Astrocyte (in vitro differentiated cells and primary cell): Measurements from ENCODE around the gene SOX9. TPM values are rescaled to one million over a fixed set of nuclear protein-coding genes. Genes with fewer than 3 reads are reported as not detected.

Source experiments
- DNase-seq: peaks from one replicate; pipeline ENCODE4 v3.0.0-alpha.2; 2010; ENCODE audit warnings: low read depth
- FAIRE-seq: peaks from 2 replicates; lab custom pipeline; 2011; peaks lifted over from hg19 to GRCh38; lab: Jason Lieb, UNC
- H2AFZ ChIP-seq: 2 replicates; pipeline ENCODE4 v1.6.0; 2012; ENCODE audit warnings: low read depth, low read length, inconsistent platforms
- H3K27ac ChIP-seq: 2 replicates; pipeline ENCODE4 v1.5.1; 2011; ENCODE audit warnings: low read depth, low read length, inconsistent platforms
- H3K27me3 ChIP-seq: 2 replicates; pipeline ENCODE4 v1.6.0; 2011; ENCODE audit warnings: low read length, inconsistent platforms; ENCODE audit not compliant: insufficient read depth
- H3K36me3 ChIP-seq: 2 replicates; pipeline ENCODE4 v1.5.1; 2011; ENCODE audit warnings: low read length, inconsistent platforms; ENCODE audit not compliant: insufficient read depth
- H3K4me1 ChIP-seq: 2 replicates; pipeline ENCODE4 v1.5.1; 2011; ENCODE audit warnings: low read length, inconsistent platforms; ENCODE audit not compliant: insufficient read depth
- H3K4me2 ChIP-seq: 2 replicates; pipeline ENCODE4 v1.6.0; 2012; ENCODE audit warnings: low read length, inconsistent platforms
- H3K4me3 ChIP-seq: 2 replicates; pipeline ENCODE4 v1.5.1; 2011; ENCODE audit warnings: low read depth, mild to moderate bottlenecking, low read length, inconsistent platforms; ENCODE audit not compliant: insufficient read depth
- H3K79me2 ChIP-seq: 2 replicates; pipeline ENCODE4 v1.6.0; 2012; ENCODE audit warnings: mild to moderate bottlenecking, low read length, inconsistent platforms; ENCODE audit not compliant: insufficient read depth
- H3K9ac ChIP-seq: 2 replicates; pipeline ENCODE4 v1.6.0; 2012; ENCODE audit warnings: mild to moderate bottlenecking, low read length, inconsistent platforms
- H3K9me3 ChIP-seq: 2 replicates; pipeline ENCODE4 v1.5.1; 2012; ENCODE audit warnings: low read depth, mild to moderate bottlenecking, low read length, inconsistent platforms; ENCODE audit not compliant: insufficient read depth
- H4K20me1 ChIP-seq: 2 replicates; pipeline ENCODE4 v1.6.0; 2012; ENCODE audit warnings: low read length, inconsistent platforms; ENCODE audit not compliant: insufficient read depth
- H3K27ac Mint-ChIP-seq: one replicate; pipeline ENCODE4 v1.8.0; 2021; ENCODE audit warnings: mild to moderate bottlenecking, mixed read lengths; ENCODE audit not compliant: unreplicated experiment
- H3K27me3 Mint-ChIP-seq: one replicate; pipeline ENCODE4 v1.8.0; 2021; ENCODE audit warnings: low read depth, mixed read lengths; ENCODE audit not compliant: unreplicated experiment
- H3K36me3 Mint-ChIP-seq: one replicate; pipeline ENCODE4 v1.8.0; 2021; ENCODE audit warnings: low read depth, mixed read lengths; ENCODE audit not compliant: unreplicated experiment
- H3K4me1 Mint-ChIP-seq: one replicate; pipeline ENCODE4 v1.8.0; 2021; ENCODE audit warnings: low read depth, mixed read lengths; ENCODE audit not compliant: unreplicated experiment
- H3K4me3 Mint-ChIP-seq: one replicate; pipeline ENCODE4 v1.8.0; 2021; ENCODE audit warnings: mild to moderate bottlenecking, moderate library complexity, mixed read lengths; ENCODE audit not compliant: unreplicated experiment
- H3K9me3 Mint-ChIP-seq: one replicate; pipeline ENCODE4 v1.8.0; 2021; ENCODE audit warnings: mild to moderate bottlenecking, mixed read lengths; ENCODE audit not compliant: unreplicated experiment
- EZH2 ChIP-seq: IDR thresholded peaks from 2 replicates; pipeline ENCODE4 v1.6.1; 2012; ENCODE audit warnings: mild to moderate bottlenecking, low read length, inconsistent platforms; ENCODE audit not compliant: insufficient read depth
- total RNA-seq: library from RNA; stranded (reverse); gene quantifications from 2 replicates; pipeline ENCODE4 v1.2.1, GENCODE V29; 2021
- TF ChIP-seq, protein P1 (sequence below): IDR thresholded peaks from 2 replicates; pipeline ENCODE4 v1.5.1; 2011; ENCODE audit warnings: low read depth, mild to moderate bottlenecking, inconsistent platforms, low read length, moderate library complexity; ENCODE audit not compliant: insufficient read depth

The SOX9 gene
- total RNA-seq, 1 donor from 2014 or later: 37.7 TPM

DNA sequence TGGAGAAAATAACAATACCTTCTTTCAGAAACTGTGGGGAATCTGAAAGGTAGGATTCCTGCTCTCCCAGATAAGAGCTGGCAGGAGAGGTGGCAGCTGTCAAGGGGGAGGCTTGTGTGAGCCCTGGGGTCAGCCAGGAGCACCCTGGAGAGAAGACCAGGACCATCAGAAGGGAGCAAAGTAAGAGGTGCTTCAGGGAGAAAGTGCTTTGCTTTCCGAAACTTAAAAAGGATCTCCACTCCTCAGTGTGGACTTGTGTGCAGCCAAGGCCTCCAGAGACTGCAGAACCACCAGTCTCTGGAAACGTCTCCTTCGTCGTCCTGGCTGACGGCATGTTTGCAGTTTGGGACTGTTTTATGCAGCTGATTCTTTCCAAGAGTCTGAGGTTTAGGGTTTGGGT lies 13.7 kb upstream of the SOX9 start:
- Histone ChIP-seq H2AFZ (peak overlapping the region; percentile 52), H3K27ac (no peak overlapping the region), H3K27me3 (no peaks in the 10 kb centered on the region), H4K20me1 (no peaks in the 10 kb centered on the region), H3K9me3 (no peaks in the 10 kb centered on the region), H3K36me3 (no peaks in the 10 kb centered on the region), H3K79me2 (no peaks in the 10 kb centered on the region), H3K4me1 (peaks cover 18% of the 10 kb centered on the region), H3K4me3 (no peak overlapping the region), H3K9ac (no peak overlapping the region), H3K4me2 (peak overlapping the region; percentile 56)
- DNase-seq (no peak), FAIRE-seq (no peak)
- H3K27ac Mint-ChIP-seq: no peak overlapping the region
- H3K27me3 Mint-ChIP-seq: peaks cover 23% of the 10 kb centered on the region
- no peak overlapping the region for H3K4me3 Mint-ChIP-seq
- no peaks in the 10 kb centered on the region for H3K36me3 Mint-ChIP-seq
- no peaks in the 10 kb centered on the region for H3K4me1 Mint-ChIP-seq
- peaks cover 3% of the 10 kb centered on the region for H3K9me3 Mint-ChIP-seq
- no peak for TF ChIP-seq EZH2
- TF ChIP-seq, protein P1, sequence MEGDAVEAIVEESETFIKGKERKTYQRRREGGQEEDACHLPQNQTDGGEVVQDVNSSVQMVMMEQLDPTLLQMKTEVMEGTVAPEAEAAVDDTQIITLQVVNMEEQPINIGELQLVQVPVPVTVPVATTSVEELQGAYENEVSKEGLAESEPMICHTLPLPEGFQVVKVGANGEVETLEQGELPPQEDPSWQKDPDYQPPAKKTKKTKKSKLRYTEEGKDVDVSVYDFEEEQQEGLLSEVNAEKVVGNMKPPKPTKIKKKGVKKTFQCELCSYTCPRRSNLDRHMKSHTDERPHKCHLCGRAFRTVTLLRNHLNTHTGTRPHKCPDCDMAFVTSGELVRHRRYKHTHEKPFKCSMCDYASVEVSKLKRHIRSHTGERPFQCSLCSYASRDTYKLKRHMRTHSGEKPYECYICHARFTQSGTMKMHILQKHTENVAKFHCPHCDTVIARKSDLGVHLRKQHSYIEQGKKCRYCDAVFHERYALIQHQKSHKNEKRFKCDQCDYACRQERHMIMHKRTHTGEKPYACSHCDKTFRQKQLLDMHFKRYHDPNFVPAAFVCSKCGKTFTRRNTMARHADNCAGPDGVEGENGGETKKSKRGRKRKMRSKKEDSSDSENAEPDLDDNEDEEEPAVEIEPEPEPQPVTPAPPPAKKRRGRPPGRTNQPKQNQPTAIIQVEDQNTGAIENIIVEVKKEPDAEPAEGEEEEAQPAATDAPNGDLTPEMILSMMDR: no peak

DNA sequence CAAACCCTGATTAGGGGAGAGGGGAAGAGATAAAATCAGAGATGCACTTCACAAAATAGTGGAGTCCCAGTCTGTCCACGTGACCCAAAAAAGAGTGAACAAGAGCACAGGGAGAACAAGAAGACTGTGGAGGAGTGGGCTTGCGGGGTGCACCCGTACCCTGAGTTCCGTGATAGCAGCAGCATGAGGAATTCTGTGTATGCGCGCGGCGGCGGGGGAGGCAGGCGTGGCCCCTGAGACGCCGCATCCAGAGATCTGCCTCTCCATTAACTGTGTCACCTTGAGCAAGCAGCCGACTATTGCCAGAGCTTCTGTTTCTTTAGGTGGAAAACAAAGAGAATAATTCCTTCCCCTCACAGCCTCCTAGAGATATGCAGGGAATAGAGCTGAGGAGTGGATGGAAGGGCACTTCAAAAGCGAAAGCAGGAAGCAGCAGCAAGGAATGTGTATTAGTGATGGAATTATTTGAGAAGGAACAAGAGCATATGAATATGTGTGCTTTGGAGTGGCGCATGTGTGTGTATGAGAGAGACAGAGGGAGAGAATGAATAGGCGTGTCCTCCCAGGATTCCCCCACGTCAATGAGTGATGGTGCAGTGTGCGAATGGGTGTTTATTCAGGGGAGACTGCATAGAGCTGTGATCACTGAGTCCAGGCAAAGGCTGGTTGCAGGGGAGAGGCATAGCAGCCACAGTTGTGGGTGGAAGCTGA lies 10.4 kb upstream of the SOX9 start:
- Histone ChIP-seq H3K4me2 (peak overlapping the region; percentile 28), H3K9ac (no peak overlapping the region), H3K9me3 (no peaks in the 10 kb centered on the region), H3K36me3 (no peaks in the 10 kb centered on the region), H3K79me2 (no peaks in the 10 kb centered on the region), H4K20me1 (no peaks in the 10 kb centered on the region), H2AFZ (peak overlapping the region; percentile 31), H3K4me1 (peaks cover 11% of the 10 kb centered on the region), H3K27ac (no peak overlapping the region), H3K27me3 (peaks cover 2% of the 10 kb centered on the region), H3K4me3 (no peak overlapping the region)
- DNase-seq: no peak
- Mint-ChIP-seq H3K36me3 (no peaks in the 10 kb centered on the region), H3K27me3 (peaks cover 32% of the 10 kb centered on the region), H3K9me3 (no peaks in the 10 kb centered on the region), H3K4me1 (no peaks in the 10 kb centered on the region), H3K27ac (no peak overlapping the region), H3K4me3 (no peak overlapping the region)
- TF ChIP-seq, protein P1: no peak
- TF ChIP-seq EZH2: no peak
- no peak for FAIRE-seq

DNA sequence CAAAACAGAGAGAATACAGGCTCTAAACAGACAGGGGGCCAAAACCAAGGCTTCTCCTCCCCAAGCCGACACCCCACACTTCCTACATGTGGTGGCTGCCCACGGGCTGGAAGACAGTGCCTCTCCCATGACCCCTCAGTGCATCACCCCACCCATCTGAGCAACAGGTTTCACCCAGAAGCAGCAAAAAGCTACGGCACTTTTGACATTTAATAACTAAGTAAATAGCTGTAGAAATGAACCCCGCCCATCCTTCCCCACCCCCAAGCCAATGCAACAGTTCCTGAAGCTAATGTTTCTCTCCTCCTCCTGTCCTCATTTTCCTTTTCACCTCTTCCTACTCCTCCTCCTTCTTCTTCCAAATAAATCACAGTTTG lies 9.9 kb upstream of the SOX9 start:
- Histone ChIP-seq H3K4me2 (peak overlapping the region; percentile 28), H3K27me3 (peaks cover 5% of the 10 kb centered on the region), H2AFZ (no peak overlapping the region), H4K20me1 (no peaks in the 10 kb centered on the region), H3K4me1 (peaks cover 15% of the 10 kb centered on the region), H3K36me3 (no peaks in the 10 kb centered on the region), H3K9me3 (no peaks in the 10 kb centered on the region), H3K9ac (no peak overlapping the region), H3K27ac (no peak overlapping the region), H3K79me2 (no peaks in the 10 kb centered on the region), H3K4me3 (no peak overlapping the region)
- Mint-ChIP-seq H3K4me1 (no peaks in the 10 kb centered on the region), H3K36me3 (no peaks in the 10 kb centered on the region), H3K9me3 (no peaks in the 10 kb centered on the region), H3K27me3 (peaks cover 34% of the 10 kb centered on the region), H3K27ac (no peak overlapping the region), H3K4me3 (no peak overlapping the region)
- DNase-seq (no peak), FAIRE-seq (no peak)
- TF ChIP-seq, protein P1: no peak
- no peak for TF ChIP-seq EZH2
